Measurements from ENCODE around the gene PRPF38B. TPM values are rescaled to one million over a fixed set of nuclear protein-coding genes. Genes with fewer than 3 reads are reported as not detected.

Gene PRPF38B
- total and polyA plus RNA-seq, 9 of the 15 experiments (the other 6 are each of a cell fraction or from before 2014, with no cell fraction given): 25.3 to 85.5 (median 66.4) TPM

- TF ChIP-seq TAF1 (IDR thresholded peaks at IDR 0.05; ENCODE audit: control insufficient read depth, extremely low read depth, insufficient read depth, low read length, severe bottlenecking): no peak
- no peak for TF ChIP-seq ZNF133 (CRISPR knock-in tag; IDR thresholded peaks at IDR 0.05)
- TF ChIP-seq ZNF165 (CRISPR knock-in tag; IDR thresholded peaks at IDR 0.05; ENCODE audit: borderline replicate concordance): no peak
- TF ChIP-seq BDP1 (IDR thresholded peaks at IDR 0.05; ENCODE audit: insufficient read depth, insufficient read length): no peak
- no peak for TF ChIP-seq ATF4 (CRISPR knock-in tag; IDR thresholded peaks at IDR 0.05)
- peak; percentile 83 for TF ChIP-seq EHMT2 (IDR thresholded peaks at IDR 0.05)
- TF ChIP-seq SAFB2 (IDR thresholded peaks at IDR 0.05; ENCODE audit: borderline replicate concordance, low read depth, low read length, severe bottlenecking): no peak
- TF ChIP-seq KLF13 (tag; IDR thresholded peaks at IDR 0.05; ENCODE audit: borderline replicate concordance, low read depth): no peak
- no peak for TF ChIP-seq THRAP3 (IDR thresholded peaks at IDR 0.05; ENCODE audit: borderline replicate concordance)
- TF ChIP-seq XRCC4 (IDR thresholded peaks at IDR 0.05; ENCODE audit: extremely low read depth, insufficient read depth, insufficient read length): no peak
- no peak for TF ChIP-seq CBFB (CRISPR knock-in tag; IDR thresholded peaks at IDR 0.05)
- no peak for TF ChIP-seq TCF7 (IDR thresholded peaks at IDR 0.05; ENCODE audit: borderline replicate concordance)
- TF ChIP-seq MYNN (IDR thresholded peaks at IDR 0.05): no peak
- TF ChIP-seq MYNN (CRISPR knock-in tag; IDR thresholded peaks at IDR 0.05): no peak
- TF ChIP-seq TOE1 (IDR thresholded peaks at IDR 0.05; ENCODE audit: borderline replicate concordance): no peak
- no peak for TF ChIP-seq TOE1 (CRISPR knock-in tag; IDR thresholded peaks at IDR 0.05; ENCODE audit: borderline replicate concordance, low read depth)
- peak; percentile 20; the same call in 1 of the 2 replicates for TF ChIP-seq SOX6 (IDR thresholded peaks at IDR 0.05)
- TF ChIP-seq TARDBP (IDR thresholded peaks at IDR 0.05): no peak
- TF ChIP-seq ZNF668 (CRISPR knock-in tag; IDR thresholded peaks at IDR 0.05): no peak
- TF ChIP-seq POLR3A (IDR thresholded peaks at IDR 0.05; ENCODE audit: borderline replicate concordance, extremely low read depth, insufficient read depth, insufficient read length): no peak
- no peak for TF ChIP-seq ZNF717 (CRISPR knock-in tag; IDR thresholded peaks at IDR 0.05)
- TF ChIP-seq ZBTB2 (IDR thresholded peaks at IDR 0.05): no peak
- no peak for TF ChIP-seq PATZ1 (CRISPR knock-in tag; IDR thresholded peaks at IDR 0.05; ENCODE audit: borderline replicate concordance)
- TF ChIP-seq BRD4 (IDR thresholded peaks at IDR 0.05): no peak
- TF ChIP-seq RBM22 (IDR thresholded peaks at IDR 0.05; ENCODE audit: low read depth, low read length, poor library complexity, severe bottlenecking): no peak
- no peak for TF ChIP-seq SETDB1 (IDR thresholded peaks at IDR 0.05; ENCODE audit: low read length)
- TF ChIP-seq POLR2B (IDR thresholded peaks at IDR 0.05; ENCODE audit: low read depth, partially characterized antibody): no peak
These were observed 27.7 kb downstream of the PRPF38B start (continued) for GRCh38 chr1:108719656-108720435.

All from K562 (cell line).